Peyer's patch (tissue), 4 donors: ENCODE results near the gene ETHE1. TPM values are rescaled to one million over a fixed set of nuclear protein-coding genes. Genes with fewer than 3 reads are reported as not detected.

Experiments
- DNase-seq, 3 donors: peaks; one replicate each; pipeline ENCODE4 v3.0.0-alpha.2; 2017 to 2019
- H3K27ac ChIP-seq, 4 donors: fragments of 200-600 bp; sonication (generic); one replicate each; pipeline ENCODE4 v1.5.1; 2016 to 2019
- H3K27me3 ChIP-seq, 2 donors: fragments of 200-600 bp; sonication (generic); one replicate each; pipeline ENCODE4 v1.5.1; 2019
- H3K36me3 ChIP-seq, 3 donors: fragments of 200-600 bp; sonication (generic); one replicate each; pipeline ENCODE4 v1.5.1; 2016 to 2019
- H3K4me1 ChIP-seq, 4 donors: fragments of 200-600 bp; sonication (generic); one replicate each; pipeline ENCODE4 v1.5.1; 2016 to 2019
- H3K4me3 ChIP-seq, 4 donors: fragments of 200-600 bp; sonication (generic); 1 replicate in 3 of 4; 2 replicates in 1 of 4; pipeline ENCODE4 v1.5.1; 2016 to 2019; ENCODE audit warnings: mild to moderate bottlenecking in 1 of 4
- H3K9me3 ChIP-seq, 4 donors: fragments of 200-600 bp; sonication (generic); one replicate each; pipeline ENCODE4 v1.5.1; 2016 to 2019; ENCODE audit warnings: mild to moderate bottlenecking in 1 of 4
- POLR2A ChIP-seq, 2 donors: fragments of 450-650 bp; IDR thresholded peaks; one replicate each; pipeline ENCODE4 v1.5.1; 2017; ENCODE audit warnings: antibody characterized with exemption in 2 of 2, mild to moderate bottlenecking in 2 of 2, moderate library complexity in 2 of 2
- total RNA-seq, 4 donors: library from RNA; depleted of rRNA; stranded (reverse); fragments of >200 nt; gene quantifications; one replicate each; pipeline ENCODE4 v1.1.0, GENCODE V29; 2016
- TF ChIP-seq, protein P1 (sequence below), 6 experiments: fragments of 450-650 bp in 4 of 6; fragments of 200-600 bp in 2 of 6; sonication (generic) in 1 of 6; IDR thresholded peaks; one replicate each; pipeline ENCODE4 v1.5.1; 2017 to 2019; ENCODE audit warnings: antibody characterized with exemption in 6 of 6, mild to moderate bottlenecking in 3 of 6, moderate library complexity in 1 of 6

ETHE1 gene
- total RNA-seq, 4 donors from 2014 or later, result 115 to 252 (median 199) TPM

GRCh38 chr19:43489979-43490599 is 36.9 kb downstream of the ETHE1 start:
- Histone ChIP-seq H3K9me3 (no peaks in the 10 kb centered on the region), H3K36me3 (peaks cover 0 to 12% (median 0%) of the 10 kb centered on the region in 3 donors), H3K4me1 (peaks cover 0 to 5% (median 0%) of the 10 kb centered on the region in 4 donors), H3K27ac (peak overlapping the region in 1 of 4 donors; percentile 17), H3K27me3 (no peaks in the 10 kb centered on the region), H3K4me3 (no peak overlapping the region)
- TF ChIP-seq, protein P1, sequence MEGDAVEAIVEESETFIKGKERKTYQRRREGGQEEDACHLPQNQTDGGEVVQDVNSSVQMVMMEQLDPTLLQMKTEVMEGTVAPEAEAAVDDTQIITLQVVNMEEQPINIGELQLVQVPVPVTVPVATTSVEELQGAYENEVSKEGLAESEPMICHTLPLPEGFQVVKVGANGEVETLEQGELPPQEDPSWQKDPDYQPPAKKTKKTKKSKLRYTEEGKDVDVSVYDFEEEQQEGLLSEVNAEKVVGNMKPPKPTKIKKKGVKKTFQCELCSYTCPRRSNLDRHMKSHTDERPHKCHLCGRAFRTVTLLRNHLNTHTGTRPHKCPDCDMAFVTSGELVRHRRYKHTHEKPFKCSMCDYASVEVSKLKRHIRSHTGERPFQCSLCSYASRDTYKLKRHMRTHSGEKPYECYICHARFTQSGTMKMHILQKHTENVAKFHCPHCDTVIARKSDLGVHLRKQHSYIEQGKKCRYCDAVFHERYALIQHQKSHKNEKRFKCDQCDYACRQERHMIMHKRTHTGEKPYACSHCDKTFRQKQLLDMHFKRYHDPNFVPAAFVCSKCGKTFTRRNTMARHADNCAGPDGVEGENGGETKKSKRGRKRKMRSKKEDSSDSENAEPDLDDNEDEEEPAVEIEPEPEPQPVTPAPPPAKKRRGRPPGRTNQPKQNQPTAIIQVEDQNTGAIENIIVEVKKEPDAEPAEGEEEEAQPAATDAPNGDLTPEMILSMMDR (IDR thresholded peaks at IDR 0.05), result no peak
- no peak for TF ChIP-seq POLR2A (IDR thresholded peaks at IDR 0.05)
- DNase-seq, result no peak

GRCh38 chr19:43489310-43489709 is 37.7 kb downstream of the ETHE1 start:
- H3K4me1 ChIP-seq, result peaks cover 0 to 5% (median 0%) of the 10 kb centered on the region in 4 donors
- TF ChIP-seq, protein P1 (IDR thresholded peaks at IDR 0.05), result no peak
- TF ChIP-seq POLR2A (IDR thresholded peaks at IDR 0.05), result no peak
- DNase-seq, result no peak
- no peak overlapping the region for H3K4me3 ChIP-seq
- H3K9me3 ChIP-seq, result no peaks in the 10 kb centered on the region
- H3K36me3 ChIP-seq, result peaks cover 0 to 6% (median 0%) of the 10 kb centered on the region in 3 donors
- H3K27me3 ChIP-seq, result no peaks in the 10 kb centered on the region
- H3K27ac ChIP-seq, result peak overlapping the region in 1 of 4 donors; percentile 17

GRCh38 chr19:43488179-43488578 is 38.8 kb downstream of the ETHE1 start:
- Histone ChIP-seq H3K36me3 (peaks cover 0 to 3% (median 0%) of the 10 kb centered on the region in 3 donors), H3K27me3 (no peaks in the 10 kb centered on the region), H3K4me3 (no peak overlapping the region), H3K9me3 (no peaks in the 10 kb centered on the region), H3K27ac (no peak overlapping the region), H3K4me1 (peaks cover 0 to 5% (median 0%) of the 10 kb centered on the region in 4 donors)
- TF ChIP-seq, protein P1 (IDR thresholded peaks at IDR 0.05), result no peak
- no peak for TF ChIP-seq POLR2A (IDR thresholded peaks at IDR 0.05)
- no peak for DNase-seq

DNA sequence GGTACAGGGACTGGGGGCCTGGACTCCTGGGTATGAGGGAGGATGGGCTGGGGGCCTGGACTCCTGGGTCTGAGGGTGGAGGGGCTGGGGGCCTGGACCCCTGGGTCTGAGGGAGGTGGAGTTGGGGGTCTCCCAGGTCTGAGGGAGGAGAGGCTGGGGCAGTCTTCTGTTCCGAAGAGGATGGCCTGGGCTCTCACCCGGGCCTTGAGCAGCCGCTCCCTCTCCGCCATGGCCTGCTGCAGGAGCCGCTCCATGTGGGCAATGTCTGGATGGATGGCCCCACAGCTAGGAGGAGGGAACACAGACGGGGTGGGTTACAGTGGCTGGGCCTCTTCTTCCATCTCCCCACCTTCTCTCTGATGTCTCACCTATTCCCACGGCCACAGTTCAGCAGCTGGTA is 40.6 kb downstream of the ETHE1 start:
- no peak overlapping the region for H3K4me3 ChIP-seq
- H3K9me3 ChIP-seq, result no peaks in the 10 kb centered on the region
- no peak for TF ChIP-seq POLR2A (IDR thresholded peaks at IDR 0.05)
- TF ChIP-seq, protein P1 (IDR thresholded peaks at IDR 0.05), result no peak
- H3K27ac ChIP-seq, result no peak overlapping the region
- H3K4me1 ChIP-seq, result peaks cover 0 to 5% (median 0%) of the 10 kb centered on the region in 4 donors
- no peaks in the 10 kb centered on the region for H3K27me3 ChIP-seq
- DNase-seq, result no peak
- H3K36me3 ChIP-seq, result peaks cover 0 to 5% (median 0%) of the 10 kb centered on the region in 3 donors

GRCh38 chr19:43485951-43486350 is 41.0 kb downstream of the ETHE1 start:
- peaks cover 0 to 10% (median 0%) of the 10 kb centered on the region in 3 donors for H3K36me3 ChIP-seq
- no peak for TF ChIP-seq POLR2A (IDR thresholded peaks at IDR 0.05)
- TF ChIP-seq, protein P1 (IDR thresholded peaks at IDR 0.05), result no peak
- no peak for DNase-seq
- H3K9me3 ChIP-seq, result no peaks in the 10 kb centered on the region
- peaks cover 0 to 5% (median 0%) of the 10 kb centered on the region in 4 donors for H3K4me1 ChIP-seq
- H3K27me3 ChIP-seq, result no peaks in the 10 kb centered on the region
- H3K4me3 ChIP-seq, result no peak overlapping the region
- H3K27ac ChIP-seq, result no peak overlapping the region
